Effector memory CD4-positive, alpha-beta T cell (primary cell): Measurements from ENCODE around the gene ADORA2B.
A peak's percentile ranks its signal among the peaks of the same experiment; 100 is the strongest.
"Not testable (repeated sequence)": the region's sequence is repeated elsewhere in the genome, so short reads cannot be mapped to it uniquely, and the experiment has no call there.

Experiments used
- DNase-seq, 3 donors: peaks; one replicate each; pipeline ENCODE4 v3.0.0-alpha.2; 2020
- H3K27ac ChIP-seq: 2 replicates; pipeline ENCODE4 v1.7.0; 2013; ENCODE audit warnings: mild to moderate bottlenecking, low read length, moderate library complexity; ENCODE audit not compliant: insufficient read depth, poor library complexity, severe bottlenecking
- H3K27me3 ChIP-seq: replicated peaks from 2 replicates; pipeline ENCODE4 v1.7.0; 2013; ENCODE audit warnings: mild to moderate bottlenecking, low read length; ENCODE audit not compliant: insufficient read depth, control insufficient read depth, poor library complexity, severe bottlenecking
- H3K36me3 ChIP-seq: 2 replicates; pipeline ENCODE4 v1.7.0; 2013; ENCODE audit warnings: mild to moderate bottlenecking, low read length, moderate library complexity; ENCODE audit not compliant: control insufficient read depth, insufficient read depth
- H3K4me1 ChIP-seq: 2 replicates; pipeline ENCODE4 v1.7.0; 2013; ENCODE audit warnings: low read length, mild to moderate bottlenecking; ENCODE audit not compliant: control insufficient read depth, insufficient read depth, poor library complexity, severe bottlenecking
- H3K4me3 ChIP-seq: 2 replicates; pipeline ENCODE4 v1.7.0; 2013; ENCODE audit warnings: low read length, low read depth, mild to moderate bottlenecking; ENCODE audit not compliant: insufficient read depth, poor library complexity, severe bottlenecking
- H3K9me3 ChIP-seq: 2 replicates; pipeline ENCODE4 v1.7.0; 2013; ENCODE audit warnings: mild to moderate bottlenecking, low read length, moderate library complexity; ENCODE audit not compliant: control insufficient read depth
- total RNA-seq, 3 donors: gene quantifications; one replicate each; lab custom pipeline; 2026; lab: John Stamatoyannopoulos, UW

Gene ADORA2B
- 0 to 0.19 (median 0) reads per million in 3 donors for total RNA-seq

DNA sequence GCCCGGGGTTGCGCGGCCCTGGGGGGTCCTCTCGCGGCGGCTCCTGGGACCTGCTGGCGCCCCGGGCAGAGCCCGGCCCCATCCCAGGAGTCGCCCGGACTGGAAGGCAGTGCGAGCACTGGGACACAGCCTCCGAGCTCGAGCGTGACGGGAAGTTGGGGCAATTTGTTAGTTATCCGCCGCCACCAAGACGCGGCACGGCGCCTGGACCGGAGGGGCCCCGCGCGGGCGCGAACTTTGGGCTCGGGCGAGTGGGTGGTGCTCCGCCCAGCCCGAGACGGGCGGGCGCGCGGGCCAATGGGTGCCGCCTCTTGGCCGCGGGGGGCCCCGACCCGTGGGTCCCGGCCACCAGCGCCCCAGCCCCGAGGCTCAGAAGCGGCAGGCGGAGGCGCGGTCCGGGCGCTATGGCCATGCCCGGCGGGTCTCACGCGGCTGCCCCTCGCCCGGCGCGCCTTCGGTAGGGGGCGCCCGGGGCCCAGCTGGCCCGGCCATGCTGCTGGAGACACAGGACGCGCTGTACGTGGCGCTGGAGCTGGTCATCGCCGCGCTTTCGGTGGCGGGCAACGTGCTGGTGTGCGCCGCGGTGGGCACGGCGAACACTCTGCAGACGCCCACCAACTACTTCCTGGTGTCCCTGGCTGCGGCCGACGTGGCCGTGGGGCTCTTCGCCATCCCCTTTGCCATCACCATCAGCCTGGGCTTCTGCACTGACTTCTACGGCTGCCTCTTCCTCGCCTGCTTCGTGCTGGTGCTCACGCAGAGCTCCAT, at the start of gene ADORA2B:
ADORA2B (plus strand) TSS at position 372 of the 768 bp plus-strand sequence; CDS start at position 491, 119 bp downstream.
- no peak for DNase-seq
- Histone ChIP-seq H3K27ac (no peak within 1 kb of the TSS), H3K36me3 (no peaks in the 10 kb centered on the region), H3K4me3 (peak within 1 kb of the TSS; percentile 59), H3K4me1 (peaks cover 9% of the 10 kb centered on the region), H3K9me3 (no peaks in the 10 kb centered on the region), H3K27me3 (peaks cover 16% of the 10 kb centered on the region)

DNA sequence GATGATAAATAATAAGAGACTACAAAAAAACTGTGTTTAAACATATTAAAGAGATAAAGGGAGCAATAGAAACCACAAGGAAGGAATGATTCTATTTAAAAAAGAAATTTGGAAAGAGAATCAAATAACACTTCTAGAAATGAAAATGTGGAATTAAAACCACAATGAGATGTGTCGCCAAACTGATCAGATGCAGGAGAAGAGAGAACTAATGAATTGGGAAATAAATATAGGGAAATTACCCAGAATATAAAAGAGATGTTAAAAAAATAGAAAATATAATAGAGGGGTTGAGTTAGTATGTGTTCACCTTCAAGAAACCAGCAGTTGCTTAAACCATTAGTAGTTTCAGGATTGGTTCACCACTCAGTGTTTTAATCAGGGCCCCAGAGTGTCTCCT, 48.7 kb upstream of the ADORA2B start:
- Histone ChIP-seq H3K4me3 (no peak overlapping the region), H3K27me3 (no peaks in the 10 kb centered on the region), H3K27ac (no peak overlapping the region), H3K4me1 (no peaks in the 10 kb centered on the region), H3K9me3 (no peaks in the 10 kb centered on the region), H3K36me3 (no peaks in the 10 kb centered on the region)
- DNase-seq = no peak

DNA sequence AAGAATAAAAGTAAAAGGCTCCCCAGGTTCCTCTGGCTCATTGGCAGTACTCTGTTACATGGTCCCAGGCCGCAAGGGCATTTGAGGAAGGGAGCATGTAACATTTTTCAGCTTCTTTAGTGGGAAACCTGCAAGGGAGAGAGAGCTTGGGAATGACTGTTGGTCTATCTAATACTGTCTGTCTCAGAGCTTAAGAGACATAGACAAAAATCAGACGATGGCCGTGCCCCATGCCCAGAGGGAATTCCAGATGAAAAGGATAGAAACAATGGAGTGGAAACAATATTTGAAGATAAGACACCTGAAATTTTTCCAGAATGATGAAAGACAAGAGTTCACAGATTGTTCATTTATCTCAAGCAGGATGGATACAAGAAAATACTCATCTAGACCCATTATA, 48.1 kb upstream of the ADORA2B start:
- no peaks in the 10 kb centered on the region for H3K27me3 ChIP-seq
- no peaks in the 10 kb centered on the region for H3K9me3 ChIP-seq
- H3K4me1 ChIP-seq = no peaks in the 10 kb centered on the region
- no peak overlapping the region for H3K27ac ChIP-seq
- no peaks in the 10 kb centered on the region for H3K36me3 ChIP-seq
- no peak overlapping the region for H3K4me3 ChIP-seq
- DNase-seq = no peak

DNA sequence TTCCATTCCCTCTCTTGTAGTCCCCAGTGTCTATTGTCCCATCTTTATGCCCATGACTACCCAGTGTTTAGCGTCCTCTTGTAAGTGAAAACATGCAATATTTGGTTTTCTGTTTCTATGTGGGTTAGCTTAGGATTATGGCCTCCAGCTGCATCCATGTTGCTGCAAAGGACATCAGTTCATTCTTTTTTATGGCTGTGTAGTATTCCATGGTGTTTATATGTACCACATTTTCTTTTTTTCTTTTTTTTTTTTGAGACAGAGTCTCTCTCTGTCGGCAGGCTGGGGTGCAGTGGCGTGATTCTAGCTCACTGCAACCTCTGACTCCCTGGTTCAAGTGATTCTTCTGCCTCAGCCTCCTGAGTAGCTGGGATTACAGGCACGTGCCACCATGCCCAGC, 45.3 kb upstream of the ADORA2B start:
- H3K36me3 ChIP-seq, H3K27ac ChIP-seq, H3K4me1 ChIP-seq, H3K9me3 ChIP-seq, H3K27me3 ChIP-seq, H3K4me3 ChIP-seq, DNase-seq: not testable (repeated sequence)

DNA sequence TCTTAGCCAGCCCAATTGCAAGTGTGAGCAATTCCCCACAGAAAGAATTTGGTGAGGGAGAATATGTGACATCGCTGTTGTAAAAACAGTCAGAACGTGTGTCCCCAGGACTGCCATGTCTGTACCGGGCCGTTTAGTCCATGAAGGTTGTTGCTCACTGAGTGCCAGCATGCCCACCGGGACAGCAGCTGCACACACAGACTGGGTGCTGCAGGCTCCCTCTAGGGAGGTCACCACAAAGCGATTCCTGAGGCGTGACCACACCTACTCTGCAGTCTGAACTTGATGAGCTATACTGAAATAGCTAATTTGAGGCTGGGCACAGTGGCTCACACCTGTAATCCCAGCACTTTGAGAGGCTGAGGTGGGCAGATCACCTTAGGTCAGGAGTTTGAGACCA, 44.1 kb upstream of the ADORA2B start:
- H3K4me3 ChIP-seq = no peak overlapping the region
- H3K27ac ChIP-seq = no peak overlapping the region
- H3K4me1 ChIP-seq = no peaks in the 10 kb centered on the region
- DNase-seq = no peak
- no peaks in the 10 kb centered on the region for H3K36me3 ChIP-seq
- no peaks in the 10 kb centered on the region for H3K27me3 ChIP-seq
- no peaks in the 10 kb centered on the region for H3K9me3 ChIP-seq

DNA sequence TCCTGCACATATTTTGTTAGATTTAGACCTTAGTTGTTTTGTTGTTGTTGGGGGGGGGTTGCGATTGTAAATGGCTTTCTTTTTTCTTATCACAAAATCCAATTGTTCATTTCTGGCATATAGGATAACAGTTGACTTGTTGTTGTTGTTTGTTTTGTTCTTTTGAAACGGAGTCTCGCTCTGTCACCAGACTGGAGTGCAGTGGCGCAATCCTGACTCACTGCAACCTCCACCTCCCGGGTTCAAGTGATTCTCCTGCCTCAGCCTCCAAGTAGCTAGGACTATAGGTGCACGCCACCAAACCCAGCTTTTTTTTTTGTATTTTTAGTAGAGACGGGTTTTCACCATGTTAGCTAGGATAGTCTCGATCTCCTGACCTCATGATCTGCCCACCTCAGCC, 39.7 kb upstream of the ADORA2B start:
- H3K9me3 ChIP-seq, H3K36me3 ChIP-seq, H3K27ac ChIP-seq, H3K27me3 ChIP-seq, H3K4me3 ChIP-seq, H3K4me1 ChIP-seq, DNase-seq: not testable (repeated sequence)

DNA sequence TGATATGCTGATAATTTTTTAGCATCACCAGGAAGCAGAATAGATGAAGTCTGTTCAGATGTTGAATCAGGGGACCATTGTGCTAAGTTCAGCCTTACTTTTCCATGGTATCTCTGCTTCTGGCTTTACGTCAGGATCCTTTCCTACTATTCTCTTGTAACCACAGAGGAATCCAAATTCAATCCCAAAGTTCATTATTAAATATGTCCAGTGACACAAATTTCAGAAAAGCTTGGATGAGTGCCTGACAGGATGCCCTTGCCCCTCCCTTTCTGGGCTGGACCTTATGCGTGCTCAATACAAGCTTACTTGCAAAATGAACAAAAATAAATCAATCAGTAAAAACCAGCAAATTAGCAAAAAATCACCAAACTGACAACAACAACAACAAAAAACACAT, 37.6 kb upstream of the ADORA2B start:
- H3K4me1 ChIP-seq = no peaks in the 10 kb centered on the region
- no peak overlapping the region for H3K4me3 ChIP-seq
- DNase-seq = no peak
- H3K9me3 ChIP-seq = no peaks in the 10 kb centered on the region
- no peak overlapping the region for H3K27ac ChIP-seq
- no peaks in the 10 kb centered on the region for H3K27me3 ChIP-seq
- H3K36me3 ChIP-seq = no peaks in the 10 kb centered on the region

DNA sequence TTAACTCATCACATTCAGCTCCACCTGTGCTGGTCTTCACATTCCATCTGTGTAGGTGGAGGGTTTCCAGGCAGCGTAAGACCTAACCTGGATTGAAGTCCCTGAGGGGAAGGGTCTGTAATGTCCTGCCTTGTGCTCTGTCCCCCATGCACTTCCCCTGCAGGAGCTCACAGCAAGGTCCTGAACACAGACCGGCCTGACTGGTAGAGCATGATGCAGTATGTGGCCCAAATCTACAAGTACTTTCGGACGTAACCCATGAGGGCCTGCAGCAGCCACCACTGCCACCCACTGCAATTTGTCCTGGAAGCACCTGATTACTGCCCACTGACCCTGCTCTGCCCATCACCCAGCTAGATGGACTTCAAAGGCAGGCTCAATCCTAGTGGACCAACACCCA, 36.6 kb upstream of the ADORA2B start:
- DNase-seq = no peak
- no peaks in the 10 kb centered on the region for H3K9me3 ChIP-seq
- H3K27me3 ChIP-seq = no peaks in the 10 kb centered on the region
- H3K36me3 ChIP-seq = no peaks in the 10 kb centered on the region
- no peaks in the 10 kb centered on the region for H3K4me1 ChIP-seq
- H3K27ac ChIP-seq = no peak overlapping the region
- H3K4me3 ChIP-seq = no peak overlapping the region

DNA sequence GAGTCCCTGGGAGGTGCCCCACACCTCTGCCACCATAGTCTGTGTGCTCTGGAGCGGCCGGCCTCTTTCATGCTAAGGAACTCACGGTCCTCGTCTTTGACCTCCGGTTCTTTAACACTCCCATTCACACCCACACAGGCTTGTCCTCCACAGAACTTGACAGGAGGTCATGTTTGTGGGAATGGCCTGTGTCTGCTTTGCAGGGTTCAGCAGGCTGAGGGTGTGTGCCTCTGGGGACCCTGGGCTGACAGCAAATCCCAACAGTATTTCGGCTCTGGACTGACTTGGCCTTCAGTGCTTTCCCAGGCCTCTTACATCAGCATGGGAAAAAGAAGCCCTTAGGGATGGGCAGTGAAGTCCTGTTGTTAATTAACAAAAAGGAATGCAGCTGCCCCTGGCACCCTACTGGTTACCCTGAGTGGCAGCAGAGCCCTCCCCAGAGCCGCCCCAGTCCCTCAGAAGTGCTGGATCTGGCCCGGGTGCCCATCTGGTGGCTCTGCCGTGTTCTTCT, 35.4 kb upstream of the ADORA2B start:
- H3K9me3 ChIP-seq = no peaks in the 10 kb centered on the region
- no peak for DNase-seq

DNA sequence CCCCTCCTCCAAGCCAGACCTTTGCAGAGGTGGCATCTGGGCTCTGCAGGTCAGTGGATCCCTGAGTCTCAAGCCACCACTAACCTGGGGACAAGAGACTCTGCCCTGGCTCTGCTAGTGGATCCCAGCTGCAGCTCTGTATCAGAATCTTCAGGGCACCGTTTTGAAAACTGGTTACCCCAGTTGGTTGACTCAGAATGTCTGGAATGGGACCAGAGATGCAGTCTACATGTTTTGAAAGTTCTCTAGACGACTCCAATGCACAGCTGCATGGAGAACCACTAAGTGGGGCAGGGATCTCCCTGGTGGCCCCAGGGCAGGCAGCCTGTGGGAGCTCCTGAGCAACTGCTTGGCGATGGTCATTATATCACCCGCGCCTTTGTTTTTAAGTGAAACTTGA, 34.1 kb upstream of the ADORA2B start:
- no peaks in the 10 kb centered on the region for H3K36me3 ChIP-seq
- H3K9me3 ChIP-seq = no peaks in the 10 kb centered on the region

More for the DNA sequence above, 35.4 kb upstream of the ADORA2B start:
- Histone ChIP-seq H3K36me3 (no peaks in the 10 kb centered on the region), H3K4me3 (no peak overlapping the region), H3K27ac (no peak overlapping the region), H3K27me3 (no peaks in the 10 kb centered on the region), H3K4me1 (no peaks in the 10 kb centered on the region)

More for the DNA sequence above, 34.1 kb upstream of the ADORA2B start:
- Histone ChIP-seq H3K4me3 (no peak overlapping the region), H3K27me3 (no peaks in the 10 kb centered on the region), H3K27ac (no peak overlapping the region), H3K4me1 (no peaks in the 10 kb centered on the region)
- DNase-seq = no peak
